Measurements from ENCODE around the gene MLST8. TPM values are rescaled to one million over a fixed set of nuclear protein-coding genes. Genes with fewer than 3 reads are reported as not detected.

The MLST8 gene
- total and polyA plus RNA-seq, 2 donors (not counting 3 experiments of a cell fraction or from before 2014, with no cell fraction given) = 36.9 to 129 TPM

- H3K9me3 ChIP-seq (replicated peaks; ENCODE audit: control insufficient read depth, insufficient read depth, low read length) = no peaks in the 10 kb centered on the region
- DNase-seq (ENCODE audit: low read depth, low spot score) (no peak), FAIRE-seq (no peak)
- no peak overlapping the region for H3K27ac ChIP-seq (ENCODE audit: insufficient read depth, low read depth, low read length)
- no peaks in the 10 kb centered on the region for H3K79me2 ChIP-seq (ENCODE audit: control insufficient read depth, insufficient read depth, low read length)
- H3K9ac ChIP-seq (replicated peaks; ENCODE audit: extremely low read depth, insufficient read depth, low read length) = no peak overlapping the region
- intact Hi-C loops (cut with micrococcal nuclease) (no loop called here), dilution Hi-C loops (cut with MboI; ENCODE audit: extremely low pct_ligation_motif_present, low sequenced_read_pairs) (no loop called here)
- peaks cover 2% of the 10 kb centered on the region in 2 experiments for H3K36me3 ChIP-seq (ENCODE audit: control insufficient read depth in 2 of 2, extremely low read depth in 1 of 2, insufficient read depth in 2 of 2, low read length in 2 of 2)
- H3K27me3 ChIP-seq (ENCODE audit: control insufficient read depth in 2 of 2, insufficient read depth in 2 of 2, low read length in 2 of 2) = no peaks in the 10 kb centered on the region
- no peaks in the 10 kb centered on the region for H3K9me1 ChIP-seq (replicated peaks; ENCODE audit: control insufficient read depth, extremely low read depth, insufficient read depth, low read length)
- H3K4me3 ChIP-seq (replicated peaks in 1 of 3; ENCODE audit: insufficient read depth in 1 of 3, low read depth in 1 of 3, low read length in 3 of 3) = no peak overlapping the region
- no peak overlapping the region for H2AFZ ChIP-seq (ENCODE audit: low read depth, low read length)
- CTCF ChIA-PET = no interaction called here
- H4K20me1 ChIP-seq (replicated peaks; ENCODE audit: control insufficient read depth, extremely low read depth, insufficient read depth, low read length) = no peaks in the 10 kb centered on the region
- H3K4me2 ChIP-seq (ENCODE audit: insufficient read depth, low read length) = no peak overlapping the region
- no peak for TF ChIP-seq FOS (IDR thresholded peaks at IDR 0.05; ENCODE audit: borderline replicate concordance, insufficient read depth, low read length)
- TF ChIP-seq MYC (IDR thresholded peaks at IDR 0.05; ENCODE audit: low read depth, low read length) = no peak
- TF ChIP-seq POLR2AphosphoS5 (IDR thresholded peaks at IDR 0.05; ENCODE audit: insufficient read depth, low read depth, low read length) = no peak
- TF ChIP-seq MAX (IDR thresholded peaks at IDR 0.05; ENCODE audit: insufficient read depth, insufficient read length) = no peak
- TF ChIP-seq EZH2 (IDR thresholded peaks at IDR 0.05; ENCODE audit: borderline replicate concordance, low read depth, low read length, severe bottlenecking) = no peak
- POLR2A ChIA-PET = interaction anchor here (1.2 kb wide), 1 partner anchor 26 kb away, joined by 6 read pairs; the partner anchor contains the start of gene TRAF7
- no TSS peak for BruUV-seq (replicated peaks)
- H3K4me1 ChIP-seq (ENCODE audit: control insufficient read depth, extremely low read depth, insufficient read depth, low read length) = no peaks in the 10 kb centered on the region
These were observed 23.3 kb upstream of the MLST8 start for GRCh38 chr16:2181952-2182351.

- BruUV-seq (replicated peaks) = no TSS peak
- no peak overlapping the region for H3K27ac ChIP-seq (ENCODE audit: insufficient read depth, low read depth, low read length)
- H3K4me1 ChIP-seq (ENCODE audit: control insufficient read depth, extremely low read depth, insufficient read depth, low read length) = no peaks in the 10 kb centered on the region
- no peaks in the 10 kb centered on the region for H3K36me3 ChIP-seq (ENCODE audit: control insufficient read depth in 2 of 2, extremely low read depth in 1 of 2, insufficient read depth in 2 of 2, low read length in 2 of 2)
- no peaks in the 10 kb centered on the region for H3K79me2 ChIP-seq (ENCODE audit: control insufficient read depth, insufficient read depth, low read length)
- no peak overlapping the region for H2AFZ ChIP-seq (ENCODE audit: low read depth, low read length)
- FAIRE-seq (no peak), DNase-seq (ENCODE audit: low read depth, low spot score) (no peak)
- no peaks in the 10 kb centered on the region for H4K20me1 ChIP-seq (replicated peaks; ENCODE audit: control insufficient read depth, extremely low read depth, insufficient read depth, low read length)
- TF ChIP-seq MYC (IDR thresholded peaks at IDR 0.05; ENCODE audit: low read depth, low read length) (no peak), POLR2AphosphoS5 (IDR thresholded peaks at IDR 0.05; ENCODE audit: insufficient read depth, low read depth, low read length) (no peak), FOS (IDR thresholded peaks at IDR 0.05; ENCODE audit: borderline replicate concordance, insufficient read depth, low read length) (no peak), GATA2 (IDR thresholded peaks at IDR 0.05; ENCODE audit: insufficient read depth, insufficient read length, low read depth, low read length) (no peak), POLR2A (IDR thresholded peaks at IDR 0.05; ENCODE audit: low read depth, low read length) (no peak), MAX (IDR thresholded peaks at IDR 0.05; ENCODE audit: insufficient read depth, insufficient read length) (no peak), CTCF (IDR thresholded peaks at IDR 0.05; ENCODE audit: extremely low read depth in 1 of 2, insufficient read depth in 1 of 2, low read depth in 1 of 2, low read length in 2 of 2) (no peak), JUN (IDR thresholded peaks at IDR 0.05; ENCODE audit: borderline replicate concordance, insufficient read depth, insufficient read length, low read depth) (no peak), EZH2 (IDR thresholded peaks at IDR 0.05; ENCODE audit: borderline replicate concordance, low read depth, low read length, severe bottlenecking) (no peak)
- H3K27me3 ChIP-seq (ENCODE audit: control insufficient read depth in 2 of 2, insufficient read depth in 2 of 2, low read length in 2 of 2) = no peaks in the 10 kb centered on the region
- POLR2A ChIA-PET = interaction anchor here (1.9 kb wide), 1 partner anchor 29 kb away, joined by 5 read pairs; the partner anchor contains the start of gene TRAF7
- H3K4me3 ChIP-seq (replicated peaks in 1 of 3; ENCODE audit: insufficient read depth in 1 of 3, low read depth in 1 of 3, low read length in 3 of 3) = no peak overlapping the region
- intact Hi-C loops (cut with micrococcal nuclease) (no loop called here), dilution Hi-C loops (cut with MboI; ENCODE audit: extremely low pct_ligation_motif_present, low sequenced_read_pairs) (no loop called here)
- CTCF ChIA-PET = no interaction called here
- no peaks in the 10 kb centered on the region for H3K9me1 ChIP-seq (replicated peaks; ENCODE audit: control insufficient read depth, extremely low read depth, insufficient read depth, low read length)
- H3K9me3 ChIP-seq (replicated peaks; ENCODE audit: control insufficient read depth, insufficient read depth, low read length) = no peaks in the 10 kb centered on the region
- H3K4me2 ChIP-seq (ENCODE audit: insufficient read depth, low read length) = no peak overlapping the region
- H3K9ac ChIP-seq (replicated peaks; ENCODE audit: extremely low read depth, insufficient read depth, low read length) = no peak overlapping the region
These were observed 21.6 kb upstream of the MLST8 start for GRCh38 chr16:2183671-2184070.

Measured in endothelial cell of umbilical vein (primary cell).